Spleen (tissue), 11 donors: ENCODE measurements around the gene FSIP1. TPM values are rescaled to one million over a fixed set of nuclear protein-coding genes. Genes with fewer than 3 reads are reported as not detected.

Experiments used
- DNase-seq: peaks from one replicate; pipeline ENCODE4 v3.0.0-alpha.2; 2020
- H3K27ac ChIP-seq, 8 donors: fragments of 200-600 bp; sonication (generic) in 7 of 8; 1 replicate in 4 of 8; 2 replicates in 4 of 8; pipeline versions ENCODE4 v1.5.0 to v1.8.0; 2016 to 2021; ENCODE audit warnings: inconsistent platforms in 4 of 8, mild to moderate bottlenecking in 4 of 8, moderate library complexity in 1 of 8
- H3K27me3 ChIP-seq, 7 donors: fragments of 200-600 bp; sonication (generic) in 6 of 7; replicated peaks in 1 of 7; 1 replicate in 4 of 7; 2 replicates in 3 of 7; pipeline versions ENCODE4 v1.5.0 to v1.8.0; 2016 to 2021; ENCODE audit warnings: inconsistent platforms in 3 of 7, mild to moderate bottlenecking in 1 of 7
- H3K36me3 ChIP-seq, 6 donors: fragments of 200-600 bp; sonication (generic) in 5 of 6; 1 replicate in 4 of 6; 2 replicates in 2 of 6; pipeline versions ENCODE4 v1.5.0 to v1.8.0; 2016 to 2021; ENCODE audit warnings: inconsistent platforms in 2 of 6
- H3K4me1 ChIP-seq, 6 donors: fragments of 200-600 bp; sonication (generic) in 5 of 6; 1 replicate in 3 of 6; 2 replicates in 3 of 6; pipeline versions ENCODE4 v1.5.0 to v1.8.0; 2016 to 2021; ENCODE audit warnings: inconsistent platforms in 3 of 6
- H3K4me3 ChIP-seq, 8 donors: fragments of 200-600 bp; sonication (generic) in 7 of 8; 1 replicate in 4 of 8; 2 replicates in 4 of 8; pipeline versions ENCODE4 v1.5.0 to v1.8.0; 2016 to 2021; ENCODE audit warnings: inconsistent platforms in 4 of 8, mild to moderate bottlenecking in 4 of 8, moderate library complexity in 2 of 8
- H3K9me3 ChIP-seq, 8 donors: fragments of 200-600 bp; sonication (generic) in 7 of 8; 1 replicate in 4 of 8; 2 replicates in 4 of 8; pipeline versions ENCODE4 v1.5.0 to v1.8.0; 2016 to 2021; ENCODE audit warnings: inconsistent platforms in 4 of 8
- CTCF ChIP-seq, 11 experiments: fragments of 200-600 bp in 7 of 11; fragments of 450-650 bp in 4 of 11; sonication (generic) in 4 of 11; IDR thresholded peaks in 8 of 11; conservative IDR thresholded peaks in 3 of 11; 1 replicate in 7 of 11; 2 replicates in 4 of 11; pipeline versions ENCODE4 v1.4.0 to v1.8.0; 2016 to 2021; ENCODE audit warnings: antibody characterized with exemption in 11 of 11, inconsistent platforms in 4 of 11, mild to moderate bottlenecking in 1 of 11
- POLR2A ChIP-seq, 3 donors: fragments of 450-650 bp; IDR thresholded peaks; one replicate each; pipeline ENCODE4 v1.5.1; 2017; ENCODE audit warnings: antibody characterized with exemption in 3 of 3, mild to moderate bottlenecking in 1 of 3
- POLR2AphosphoS5 ChIP-seq, 3 donors: sonication (generic); formaldehyde crosslinking; IDR thresholded peaks; one replicate each; pipeline ENCODE4 v1.5.1; 2017; ENCODE audit warnings: antibody characterized with exemption in 3 of 3
- WGBS, 5 donors: extraction: QIAGEN DNeasy Blood & Tissue Kit in 3 of 5; methylation state at CpG; one replicate each; pipeline versions ENCODE4 v1.1.5 to v1.1.7; 2013 to 2018; 5-methylcytosine and 5-hydroxymethylcytosine counted together
- intact Hi-C: fragments of 100-400 bp; cut with DNase I; formaldehyde crosslinking; loops from one replicate; pipeline ENCODE4 v1.15.0; 2023; ENCODE audit warnings: low total_unique reads
- polyA plus RNA-seq, 3 donors: library from polyadenylated mRNA; stranded (reverse); fragments of 200-250 nt; gene quantifications; one replicate each; pipeline ENCODE4 v1.2.1, GENCODE V29; 2013
- total RNA-seq, 7 donors: library from RNA; depleted of rRNA in 3 of 7; stranded (reverse); fragments of >200 nt in 3 of 7; fragmentation: NEBNext Ultra II Directional in 4 of 7; extraction: Animal tissue kit (Norgen Biotek cat#: 25700) in 4 of 7; gene quantifications; one replicate each; pipeline versions ENCODE4 v1.1.0 to v1.2.1, GENCODE V29; 2016 to 2021
- donor health status: healthy with polysubstance abuse.
- donor health status: DM: no; HTN: no; CAD: no; lungs with moderate emphysema.
- donor health status: DM: no; HTN: no; CAD: no.
- donor health status: Bipolar disorder and iron deficiency.
- donor health status: healthy.
- donor health status: DM: no; HTN: no; CAD: no.
- donor health status: DM: yes; HTN: yes; CAD: no.

FSIP1 gene
- total and polyA plus RNA-seq, 10 donors, result 0.09 to 2.3 (median 0.45) TPM

- Histone ChIP-seq H3K36me3 (no peaks in the 10 kb centered on the region), H3K4me1 (no peaks in the 10 kb centered on the region), H3K4me3 (no peak overlapping the region), H3K27ac (no peak overlapping the region), H3K27me3 (no peaks in the 10 kb centered on the region), H3K9me3 (no peaks in the 10 kb centered on the region)
- intact Hi-C loops, result no loop called here
- no peak for DNase-seq
- TF ChIP-seq POLR2AphosphoS5 (IDR thresholded peaks at IDR 0.05), result no peak
- TF ChIP-seq CTCF (IDR thresholded peaks at IDR 0.05 in 8 of 11, conservative IDR thresholded peaks at IDR 0.05 in 3 of 11), result no peak
- no peak for TF ChIP-seq POLR2A (IDR thresholded peaks at IDR 0.05)
- 94 to 98% (median 95%) methylated on average over 1 of the region's 1 CpG for WGBS, 5 donors
Measured at GRCh38 chr15:39638041-39638440, 144.6 kb downstream of the FSIP1 start.

GRCh38 chr15:39631357-39631756, 151.3 kb downstream of the FSIP1 start:
- intact Hi-C loops, result no loop called here
- Histone ChIP-seq H3K9me3 (peaks cover 0 to 2% (median 0%) of the 10 kb centered on the region in 8 donors), H3K36me3 (no peaks in the 10 kb centered on the region)

GRCh38 chr15:39629906-39630305, 152.7 kb downstream of the FSIP1 start:
- Histone ChIP-seq H3K27me3 (no peaks in the 10 kb centered on the region), H3K27ac (peak overlapping the region; percentile 57 to 92 (median 78)), H3K4me1 (peaks cover 5 to 50% (median 35%) of the 10 kb centered on the region in 6 donors), H3K4me3 (no peak overlapping the region), H3K36me3 (no peaks in the 10 kb centered on the region), H3K9me3 (peaks cover 0 to 5% (median 0%) of the 10 kb centered on the region in 8 donors)
- no peak for DNase-seq
- WGBS, 5 donors, result 75 to 85% (median 78%) methylated on average over 3 of the region's 3 CpGs
- intact Hi-C loops, result no loop called here
- TF ChIP-seq CTCF (IDR thresholded peaks at IDR 0.05 in 8 of 11, conservative IDR thresholded peaks at IDR 0.05 in 3 of 11) (no peak), POLR2AphosphoS5 (IDR thresholded peaks at IDR 0.05) (no peak), POLR2A (IDR thresholded peaks at IDR 0.05) (no peak)

More at GRCh38 chr15:39631357-39631756, 151.3 kb downstream of the FSIP1 start:
- 80 to 90% (median 89%) methylated on average over 3 of the region's 3 CpGs for WGBS, 5 donors
- Histone ChIP-seq H3K4me3 (no peak overlapping the region), H3K27ac (peak overlapping the region in 1 of 8 donors; percentile 92), H3K27me3 (no peaks in the 10 kb centered on the region), H3K4me1 (peaks cover 5 to 36% (median 26%) of the 10 kb centered on the region in 6 donors)
- TF ChIP-seq CTCF (IDR thresholded peaks at IDR 0.05 in 8 of 11, conservative IDR thresholded peaks at IDR 0.05 in 3 of 11), result no peak
- TF ChIP-seq POLR2AphosphoS5 (IDR thresholded peaks at IDR 0.05), result no peak
- TF ChIP-seq POLR2A (IDR thresholded peaks at IDR 0.05), result no peak
- no peak for DNase-seq

- H3K4me3 ChIP-seq, result no peak overlapping the region
- TF ChIP-seq POLR2AphosphoS5 (IDR thresholded peaks at IDR 0.05), result peak in 2 of 3 donors; percentile 21 to 74
- no peak for TF ChIP-seq POLR2A (IDR thresholded peaks at IDR 0.05)
- no peak for TF ChIP-seq CTCF (IDR thresholded peaks at IDR 0.05 in 8 of 11, conservative IDR thresholded peaks at IDR 0.05 in 3 of 11)
- H3K27me3 ChIP-seq, result no peaks in the 10 kb centered on the region
- H3K9me3 ChIP-seq, result peaks cover 0 to 5% (median 0%) of the 10 kb centered on the region in 8 donors
- WGBS, 5 donors, result 19 to 35% (median 29%) methylated on average over 5 of the region's 5 CpGs
- H3K27ac ChIP-seq, result peak overlapping the region; percentile 57 to 92 (median 78)
- H3K4me1 ChIP-seq, result peaks cover 7 to 55% (median 41%) of the 10 kb centered on the region in 6 donors
- no peaks in the 10 kb centered on the region for H3K36me3 ChIP-seq
- no peak for DNase-seq
- intact Hi-C loops, result no loop called here
Measured at GRCh38 chr15:39629371-39629770, 153.3 kb downstream of the FSIP1 start.
